Activated CD8-positive, alpha-beta memory T cell treated with anti-CD3 and anti-CD28 coated beads for 24 hours (primary cell): ENCODE data around the gene JARID2.
A peak's percentile ranks its signal among the peaks of the same experiment; 100 is the strongest.
"Not testable (repeated sequence)": the region's sequence is repeated elsewhere in the genome, so short reads cannot be mapped to it uniquely, and the experiment has no call there.

Experiments
- DNase-seq: peaks from one replicate; pipeline ENCODE4 v3.0.0-alpha.2; 2020

Gene JARID2

GRCh38 chr6:15290962-15291704, 45.3 kb downstream of the JARID2 start:
- no peak for DNase-seq

GRCh38 chr6:15292721-15293302, 46.9 kb downstream of the JARID2 start:
- DNase-seq, result no peak

GRCh38 chr6:15293674-15294073, 47.8 kb downstream of the JARID2 start:
- DNase-seq, result peak; percentile 45

- DNase-seq, result no peak
These were observed 48.6 kb downstream of the JARID2 start for GRCh38 chr6:15294504-15294903.

GRCh38 chr6:15296249-15296648, 50.4 kb downstream of the JARID2 start:
- no peak for DNase-seq

GRCh38 chr6:15296735-15297134, 50.9 kb downstream of the JARID2 start:
- DNase-seq, result no peak

- not testable (repeated sequence) for DNase-seq
These were observed 51.3 kb downstream of the JARID2 start for GRCh38 chr6:15297167-15297566.

- DNase-seq, result no peak
These were observed 52.2 kb downstream of the JARID2 start for GRCh38 chr6:15297895-15298590.

- DNase-seq, result peak; percentile 75
These were observed 53.7 kb downstream of the JARID2 start for GRCh38 chr6:15299430-15300131.

- no peak for DNase-seq
These were observed 55.5 kb downstream of the JARID2 start for GRCh38 chr6:15301179-15302006.

GRCh38 chr6:15303162-15303919, 57.5 kb downstream of the JARID2 start:
- peak; percentile 49 for DNase-seq

- no peak for DNase-seq
These were observed 58.0 kb downstream of the JARID2 start for GRCh38 chr6:15303920-15304291.

GRCh38 chr6:15304337-15305042, 58.6 kb downstream of the JARID2 start:
- no peak for DNase-seq

- DNase-seq, result peak; percentile 50
These were observed 59.6 kb downstream of the JARID2 start for GRCh38 chr6:15305496-15305895.

GRCh38 chr6:15305909-15306308, 60.0 kb downstream of the JARID2 start:
- peak; percentile 52 for DNase-seq

GRCh38 chr6:15308435-15309213, 62.8 kb downstream of the JARID2 start:
- no peak for DNase-seq

- DNase-seq, result no peak
These were observed 63.9 kb downstream of the JARID2 start for GRCh38 chr6:15309611-15310283.

GRCh38 chr6:15310680-15311079, 64.8 kb downstream of the JARID2 start:
- DNase-seq, result no peak

- DNase-seq, result no peak
These were observed 66.6 kb downstream of the JARID2 start for GRCh38 chr6:15312500-15312899.

- DNase-seq, result no peak
These were observed 67.5 kb downstream of the JARID2 start for GRCh38 chr6:15313367-15313766.
